ACC112 (cell line): Measurements from ENCODE around the gene MMADHC.

Experiments used
- H2AFZ ChIP-seq: fragments of 200-600 bp; sonication (generic); one replicate; pipeline ENCODE4 v1.6.0; 2017; ENCODE audit warnings: antibody characterized with exemption, low read length; ENCODE audit not compliant: unreplicated experiment
- H3K27ac ChIP-seq: fragments of 200-600 bp; sonication (generic); 2 replicates; pipeline ENCODE4 v1.5.1; 2014; ENCODE audit warnings: low read depth, mild to moderate bottlenecking, antibody characterized with exemption, low read length, moderate library complexity
- H3K27me3 ChIP-seq: fragments of 200-600 bp; sonication (generic); 2 replicates; pipeline ENCODE4 v1.6.1; 2014; ENCODE audit warnings: mild to moderate bottlenecking, antibody characterized with exemption, low read length, moderate library complexity, mixed read lengths; ENCODE audit not compliant: insufficient read depth
- H3K36me3 ChIP-seq: fragments of 200-600 bp; sonication (generic); 2 replicates; pipeline ENCODE4 v1.6.1; 2016; ENCODE audit warnings: mild to moderate bottlenecking, antibody characterized with exemption, low read length, moderate library complexity, mixed read lengths; ENCODE audit not compliant: insufficient read depth
- H3K4me1 ChIP-seq: fragments of 200-600 bp; sonication (generic); one replicate; pipeline ENCODE4 v1.6.1; 2016; ENCODE audit warnings: low read length, mixed read lengths; ENCODE audit not compliant: insufficient read depth, unreplicated experiment, control insufficient read depth
- H3K4me3 ChIP-seq: fragments of 200-600 bp; sonication (generic); 2 replicates; pipeline ENCODE4 v1.5.1; 2014; ENCODE audit warnings: mild to moderate bottlenecking, low read depth, low read length
- H3K79me2 ChIP-seq: fragments of 200-600 bp; sonication (generic); one replicate; pipeline ENCODE4 v1.6.0; 2016; ENCODE audit warnings: low read length; ENCODE audit not compliant: control insufficient read depth, unreplicated experiment, insufficient read depth

Gene MMADHC

DNA sequence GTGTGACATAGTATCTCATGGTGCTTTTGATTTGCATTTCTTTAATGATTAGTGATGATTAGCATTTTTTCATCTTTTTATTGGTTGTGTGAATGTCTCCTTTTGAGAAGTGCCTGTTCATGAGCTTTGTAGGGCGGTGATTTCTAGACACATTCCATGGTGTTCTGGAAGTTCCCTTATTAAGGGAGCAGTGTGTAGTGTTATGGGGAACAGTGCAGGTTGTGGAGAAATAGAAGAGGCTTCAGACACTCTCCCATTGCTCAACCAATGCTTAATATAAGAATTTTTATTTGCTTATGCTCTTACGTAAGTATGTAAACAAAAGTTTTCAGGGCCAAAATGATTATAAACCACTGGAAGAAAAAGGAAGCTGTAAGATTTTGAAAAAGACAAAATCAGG, 34.7 kb downstream of the MMADHC start:
- H3K4me3 ChIP-seq: no peak overlapping the region
- H2AFZ ChIP-seq: no peak overlapping the region
- no peaks in the 10 kb centered on the region for H3K36me3 ChIP-seq
- no peaks in the 10 kb centered on the region for H3K79me2 ChIP-seq
- no peak overlapping the region for H3K27ac ChIP-seq
- H3K4me1 ChIP-seq: no peaks in the 10 kb centered on the region
- peaks cover 12% of the 10 kb centered on the region; the same call in 1 of the 2 replicates for H3K27me3 ChIP-seq

- Histone ChIP-seq H3K79me2 (no peaks in the 10 kb centered on the region), H3K4me3 (no peak overlapping the region), H3K4me1 (no peaks in the 10 kb centered on the region), H2AFZ (no peak overlapping the region), H3K36me3 (no peaks in the 10 kb centered on the region), H3K27ac (no peak overlapping the region), H3K27me3 (peaks cover 12% of the 10 kb centered on the region; the same call in 1 of the 2 replicates)
Measured at GRCh38 chr2:149552226-149552625, 35.3 kb downstream of the MMADHC start.

DNA sequence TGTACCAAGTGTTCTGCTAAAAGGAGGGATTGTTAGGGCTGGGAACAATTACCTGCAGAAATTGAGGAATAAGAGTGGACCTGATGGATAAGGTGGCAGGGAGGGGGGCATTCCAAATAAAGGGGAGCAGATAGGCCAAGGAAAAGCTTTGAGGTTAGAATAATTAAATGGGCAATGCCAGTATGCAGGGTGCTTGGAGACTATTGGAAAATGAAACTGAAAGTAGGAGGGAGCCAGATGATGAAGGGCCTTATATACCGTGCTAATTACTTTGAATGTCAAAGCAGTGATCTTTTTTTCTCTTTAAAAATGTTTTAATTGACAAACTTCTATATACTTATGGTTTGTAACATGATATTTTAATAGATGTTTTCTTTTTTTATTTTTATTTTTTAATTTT, 42.9 kb downstream of the MMADHC start:
- Histone ChIP-seq H3K27me3 (peaks cover 18% of the 10 kb centered on the region), H3K27ac (no peak overlapping the region), H3K36me3 (no peaks in the 10 kb centered on the region), H2AFZ (peak overlapping the region; percentile 88), H3K79me2 (no peaks in the 10 kb centered on the region), H3K4me1 (no peaks in the 10 kb centered on the region), H3K4me3 (peak overlapping the region; percentile 70)

DNA sequence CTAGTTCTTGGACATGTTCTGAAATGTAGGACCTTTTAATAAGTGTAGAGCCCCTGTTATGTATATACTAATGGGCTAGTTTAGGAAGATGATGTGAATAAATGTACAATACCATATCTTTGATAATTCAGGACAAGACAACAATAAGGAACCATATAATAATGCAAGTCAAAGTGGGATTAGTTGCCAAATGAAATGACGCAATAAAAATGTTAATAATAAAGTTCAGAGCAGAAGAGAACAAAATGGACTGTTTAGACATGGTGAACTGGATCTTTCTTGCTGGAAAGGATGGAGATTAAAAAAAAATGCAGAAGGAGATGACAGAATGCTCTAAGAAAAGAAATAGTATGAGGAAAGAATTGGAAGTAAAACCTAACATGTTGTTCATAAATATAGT, 43.7 kb downstream of the MMADHC start:
- no peaks in the 10 kb centered on the region for H3K79me2 ChIP-seq
- H3K4me3 ChIP-seq: no peak overlapping the region
- no peak overlapping the region for H3K27ac ChIP-seq
- H3K4me1 ChIP-seq: no peaks in the 10 kb centered on the region
- H3K36me3 ChIP-seq: no peaks in the 10 kb centered on the region
- H2AFZ ChIP-seq: no peak overlapping the region
- peaks cover 27% of the 10 kb centered on the region for H3K27me3 ChIP-seq

DNA sequence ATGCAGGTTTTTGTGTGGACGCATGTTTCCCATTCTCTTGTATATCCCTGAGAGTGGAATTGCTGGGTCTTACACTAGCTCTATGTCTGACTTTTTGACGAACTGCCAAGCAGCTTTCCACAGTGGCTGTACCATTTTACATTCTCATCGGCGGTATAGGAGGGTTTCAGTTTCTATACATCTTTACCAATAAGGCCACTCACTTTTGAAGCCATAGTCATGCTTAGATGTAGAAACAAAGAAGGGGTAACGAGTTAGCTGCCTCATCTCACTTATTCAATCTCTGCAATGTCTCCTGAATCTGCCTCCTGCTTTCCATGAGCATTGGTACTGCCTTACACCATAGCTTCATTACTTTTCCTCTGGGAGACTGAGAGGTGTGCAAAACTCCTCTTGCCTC, 47.4 kb downstream of the MMADHC start:
- no peaks in the 10 kb centered on the region for H3K36me3 ChIP-seq
- H3K27me3 ChIP-seq: peaks cover 28% of the 10 kb centered on the region
- no peaks in the 10 kb centered on the region for H3K79me2 ChIP-seq
- H3K4me3 ChIP-seq: no peak overlapping the region
- H3K4me1 ChIP-seq: no peaks in the 10 kb centered on the region
- no peak overlapping the region for H3K27ac ChIP-seq
- H2AFZ ChIP-seq: no peak overlapping the region

DNA sequence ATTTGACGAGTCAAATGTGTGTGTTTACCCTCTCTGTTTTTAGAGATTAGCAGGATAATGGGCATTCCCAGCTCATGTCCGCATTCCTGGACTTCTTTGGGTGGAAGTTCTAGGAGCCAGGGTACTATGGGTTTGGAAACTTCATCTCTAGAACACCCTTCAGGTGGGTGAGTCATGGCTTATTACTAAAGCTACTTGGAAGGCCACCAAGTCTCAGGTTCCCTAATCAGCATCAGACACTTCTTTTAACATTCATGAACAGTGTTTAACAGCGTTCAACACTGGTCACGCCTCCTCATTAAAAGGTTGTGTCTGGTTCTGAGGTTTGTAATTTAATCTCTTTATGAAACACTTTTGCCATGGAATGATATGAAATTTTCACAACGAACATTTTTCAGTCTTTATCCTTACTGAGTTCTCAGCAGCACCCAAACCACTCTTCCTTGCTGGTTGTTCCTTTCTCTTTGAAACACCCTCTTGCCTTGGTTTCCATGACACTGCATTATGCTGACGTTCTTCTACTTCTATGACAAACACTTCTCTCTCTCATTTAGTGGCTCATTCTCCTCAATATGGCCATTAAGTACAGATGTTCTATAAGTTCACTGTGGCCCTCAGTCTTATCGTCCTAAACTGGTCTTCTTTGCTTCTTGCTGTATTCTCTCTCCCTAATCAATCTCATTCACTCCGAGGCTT, 49.3 kb downstream of the MMADHC start:
- Histone ChIP-seq H3K27me3 (peaks cover 28% of the 10 kb centered on the region), H3K27ac (no peak overlapping the region)

DNA sequence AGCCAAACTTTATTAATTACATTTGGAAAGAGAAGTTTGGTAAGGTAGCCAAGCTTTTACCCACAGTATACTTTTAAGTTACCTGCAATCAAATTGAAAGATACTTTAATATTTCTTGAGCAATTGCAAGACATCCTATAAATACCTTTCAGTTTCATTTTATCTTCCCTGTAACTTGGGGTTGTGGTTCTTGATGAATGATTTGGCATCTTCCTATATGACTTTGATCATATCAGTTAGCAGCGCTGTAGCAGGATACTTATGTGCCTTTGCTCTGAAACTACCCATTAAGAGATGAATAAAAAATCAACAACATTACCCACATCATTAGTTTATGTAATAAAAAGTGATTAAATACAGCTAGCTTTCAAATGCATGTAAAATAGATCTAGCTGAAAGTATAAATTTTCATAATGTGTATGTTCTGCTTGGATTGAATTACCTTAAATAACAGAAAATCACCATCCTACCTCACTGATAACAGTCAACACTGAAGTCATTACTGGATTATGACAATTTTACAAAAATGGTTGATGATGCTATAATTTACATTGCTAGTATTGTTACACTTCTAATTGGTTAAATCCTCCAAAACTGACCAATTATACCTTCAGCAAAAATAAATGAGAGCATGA, 50.4 kb downstream of the MMADHC start:
- H3K4me3 ChIP-seq: no peak overlapping the region

More for the DNA sequence above, 49.3 kb downstream of the MMADHC start:
- no peak overlapping the region for H3K4me3 ChIP-seq
- no peaks in the 10 kb centered on the region for H3K36me3 ChIP-seq
- H2AFZ ChIP-seq: no peak overlapping the region
- H3K79me2 ChIP-seq: no peaks in the 10 kb centered on the region
- H3K4me1 ChIP-seq: no peaks in the 10 kb centered on the region

GRCh38 chr2:149536649-149537048, 50.9 kb downstream of the MMADHC start:
- H3K36me3 ChIP-seq: no peaks in the 10 kb centered on the region
- H3K4me3 ChIP-seq: no peak overlapping the region
- H3K79me2 ChIP-seq: no peaks in the 10 kb centered on the region
- no peak overlapping the region for H2AFZ ChIP-seq
- H3K27ac ChIP-seq: no peak overlapping the region
- peaks cover 28% of the 10 kb centered on the region for H3K27me3 ChIP-seq
- H3K4me1 ChIP-seq: no peaks in the 10 kb centered on the region

More for the DNA sequence above, 50.4 kb downstream of the MMADHC start:
- no peaks in the 10 kb centered on the region for H3K4me1 ChIP-seq
- no peaks in the 10 kb centered on the region for H3K79me2 ChIP-seq
- no peak overlapping the region for H3K27ac ChIP-seq
- H3K36me3 ChIP-seq: no peaks in the 10 kb centered on the region
- H2AFZ ChIP-seq: no peak overlapping the region
- H3K27me3 ChIP-seq: peaks cover 28% of the 10 kb centered on the region

- no peaks in the 10 kb centered on the region for H3K36me3 ChIP-seq
- no peaks in the 10 kb centered on the region for H3K4me1 ChIP-seq
- H3K27ac ChIP-seq: no peak overlapping the region
- no peak overlapping the region for H2AFZ ChIP-seq
- H3K79me2 ChIP-seq: no peaks in the 10 kb centered on the region
- peaks cover 27% of the 10 kb centered on the region for H3K27me3 ChIP-seq
- H3K4me3 ChIP-seq: no peak overlapping the region
Measured at GRCh38 chr2:149534674-149535073, 52.9 kb downstream of the MMADHC start.

DNA sequence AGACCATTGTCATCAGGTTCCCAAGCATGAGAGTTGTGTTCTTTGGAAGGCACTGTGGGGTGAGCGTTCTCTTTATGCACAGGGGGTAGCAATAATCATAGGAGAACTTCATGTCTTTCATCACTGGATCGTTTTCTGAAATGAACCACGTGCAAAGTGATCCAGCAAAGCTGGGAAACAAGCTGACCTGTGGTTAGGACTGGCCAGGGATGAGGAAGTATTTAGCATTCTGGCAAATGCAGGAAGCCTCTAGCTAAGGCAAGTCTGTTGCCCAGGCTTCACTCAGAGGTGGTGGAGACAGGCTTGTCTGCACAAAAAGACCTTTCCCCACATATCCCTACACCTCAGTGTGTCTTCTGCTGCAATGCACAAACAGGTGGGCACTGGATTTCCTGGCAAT, 58.6 kb downstream of the MMADHC start:
- Histone ChIP-seq H3K27ac (no peak overlapping the region), H3K27me3 (peaks cover 19% of the 10 kb centered on the region), H3K79me2 (no peaks in the 10 kb centered on the region), H2AFZ (no peak overlapping the region), H3K4me1 (no peaks in the 10 kb centered on the region), H3K4me3 (no peak overlapping the region), H3K36me3 (no peaks in the 10 kb centered on the region)
